Activated CD8-positive, alpha-beta memory T cell treated with anti-CD3 and anti-CD28 coated beads for 1 hour (primary cell): ENCODE data around the gene LANCL3.
"Not testable (repeated sequence)": the region's sequence is repeated elsewhere in the genome, so short reads cannot be mapped to it uniquely, and the experiment has no call there.

Experiments used
- DNase-seq, 2 donors: peaks; one replicate each; pipeline ENCODE4 v3.0.0-alpha.2; 2020; ENCODE audit warnings: low read depth in 1 of 2; ENCODE audit errors: extremely low read depth in 1 of 2

The LANCL3 gene

DNA sequence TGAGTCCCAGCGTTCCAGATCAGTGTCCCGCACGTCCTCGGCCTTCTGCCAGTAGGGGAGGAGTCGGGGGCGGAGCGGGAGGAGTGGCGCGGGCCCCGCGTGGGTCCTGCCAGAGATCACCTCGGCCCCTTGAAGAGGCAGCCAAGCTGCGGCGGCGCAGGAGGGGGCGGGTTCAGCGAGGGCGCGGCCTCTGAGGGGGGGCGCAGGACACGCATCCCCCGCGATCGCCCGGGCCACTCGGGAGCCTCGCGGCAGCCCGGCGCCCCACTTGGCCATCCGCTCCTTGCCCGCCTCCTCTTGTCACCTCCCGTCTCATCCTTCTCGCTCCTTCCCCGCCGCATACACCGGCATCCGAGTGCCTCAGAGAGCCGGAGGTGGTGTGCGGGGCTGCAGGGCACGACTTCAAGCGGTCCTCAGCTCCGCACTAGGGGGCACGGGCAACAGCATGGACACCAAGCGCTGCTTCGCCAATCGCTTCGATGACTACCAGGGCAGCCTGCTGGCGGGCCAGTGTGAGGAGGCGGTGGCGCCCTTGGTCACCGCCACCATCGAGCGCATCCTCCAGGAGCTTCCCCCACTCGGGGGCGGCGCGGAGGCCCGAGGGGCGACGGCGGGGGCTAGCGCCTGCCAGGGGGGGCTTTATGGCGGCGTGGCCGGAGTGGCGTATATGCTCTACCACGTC is at the start of gene LANCL3:
LANCL3 (plus strand) TSS at position 236 of the 682 bp plus-strand sequence; CDS start at position 446, 210 bp downstream.
- DNase-seq, result not testable (repeated sequence)

DNA sequence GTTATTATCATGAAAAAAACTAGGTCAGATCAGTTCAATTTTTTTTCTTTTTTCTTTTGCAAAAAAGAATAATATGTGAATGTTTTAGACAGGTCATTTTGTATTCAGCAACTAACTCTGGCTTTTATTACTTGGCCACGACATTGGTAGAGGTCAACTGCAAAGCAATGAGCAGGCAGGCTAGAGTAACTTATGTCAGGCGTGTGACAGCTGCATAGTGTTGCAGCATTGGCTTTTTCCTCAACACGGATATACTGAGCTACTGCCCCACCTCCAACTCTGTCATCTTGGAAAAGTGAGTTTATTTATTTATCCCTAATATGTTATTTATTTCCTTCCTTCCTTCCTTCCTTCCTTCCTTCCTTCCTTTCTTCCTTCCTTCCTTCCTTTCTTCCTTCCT is 47.8 kb upstream of the LANCL3 start:
- DNase-seq, result not testable (repeated sequence)

DNA sequence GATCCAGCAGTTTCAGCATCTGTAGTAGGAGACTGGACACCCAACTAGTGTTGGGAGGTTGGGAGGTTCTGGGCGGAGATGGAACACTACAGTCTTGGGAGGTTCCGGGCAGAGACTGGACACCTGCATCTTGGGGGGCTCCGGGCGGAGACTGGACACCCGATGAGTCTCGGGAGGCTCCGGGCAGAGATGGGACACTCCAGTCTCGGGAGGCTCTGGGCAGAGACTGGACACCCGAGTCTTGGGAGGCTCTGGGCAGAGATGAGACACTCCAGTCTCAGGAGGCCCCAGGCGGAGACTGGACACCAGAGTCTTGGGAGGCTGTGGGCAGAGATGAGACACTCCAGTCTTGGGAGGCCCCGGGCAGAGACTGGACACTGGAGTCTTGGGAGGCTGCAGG is 29.5 kb upstream of the LANCL3 start:
- DNase-seq, result no peak

DNA sequence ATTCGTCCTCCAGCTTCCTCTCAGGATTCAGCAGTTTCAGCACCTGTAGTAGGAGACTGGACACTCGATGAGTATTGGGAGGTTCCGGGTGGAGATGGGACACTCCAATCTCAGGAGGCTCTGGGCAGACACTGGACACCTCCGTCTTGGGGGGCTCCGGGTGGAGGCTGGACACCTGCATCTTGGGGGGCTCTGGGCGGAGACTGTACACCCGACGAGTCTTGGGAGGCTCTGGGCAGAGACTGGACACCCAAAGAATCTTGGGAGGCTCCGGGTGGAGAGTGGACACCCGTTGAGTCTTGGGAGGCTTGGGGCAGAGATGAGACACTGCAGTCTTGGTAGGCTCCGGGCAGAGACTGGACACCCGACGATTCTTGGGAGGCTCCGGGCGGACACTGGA is 28.7 kb upstream of the LANCL3 start:
- DNase-seq, result no peak

DNA sequence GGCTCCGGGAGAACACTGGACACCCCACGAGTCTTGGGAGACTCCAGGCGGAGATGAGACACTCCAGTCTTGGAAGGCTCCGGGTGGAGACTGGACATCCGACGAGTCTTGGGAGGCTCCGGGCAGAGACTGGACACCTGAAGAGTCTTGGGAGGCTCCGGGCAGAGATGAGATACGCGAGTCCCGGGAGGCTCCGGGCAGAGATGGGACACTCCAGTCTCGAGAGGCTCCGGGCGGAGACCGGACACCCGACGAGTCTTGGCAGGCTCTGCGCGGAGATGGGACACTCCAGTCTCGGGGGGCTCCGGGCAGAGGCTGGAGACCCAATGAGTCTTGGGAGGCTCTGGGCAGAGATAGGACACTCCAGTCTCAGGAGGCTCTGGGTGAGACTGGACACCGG is 28.1 kb upstream of the LANCL3 start:
- DNase-seq, result no peak

DNA sequence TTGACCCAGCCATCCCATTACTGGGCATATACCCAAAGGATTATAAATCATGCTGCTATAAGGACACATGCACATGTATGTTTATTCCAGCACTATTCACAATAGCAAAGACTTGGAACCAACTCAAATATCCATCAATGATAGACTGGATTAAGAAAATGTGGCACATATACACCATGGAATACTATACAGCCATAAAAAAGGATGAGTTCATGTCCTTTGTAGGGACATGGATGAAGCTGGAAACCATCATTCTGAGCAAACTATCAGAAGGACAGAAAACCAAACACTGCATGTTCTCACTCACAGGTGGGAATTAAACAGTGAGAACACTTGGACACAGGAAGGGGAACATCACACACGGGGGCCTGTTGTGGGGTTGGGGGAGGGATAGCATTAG is 26.9 kb upstream of the LANCL3 start:
- DNase-seq, result not testable (repeated sequence)

DNA sequence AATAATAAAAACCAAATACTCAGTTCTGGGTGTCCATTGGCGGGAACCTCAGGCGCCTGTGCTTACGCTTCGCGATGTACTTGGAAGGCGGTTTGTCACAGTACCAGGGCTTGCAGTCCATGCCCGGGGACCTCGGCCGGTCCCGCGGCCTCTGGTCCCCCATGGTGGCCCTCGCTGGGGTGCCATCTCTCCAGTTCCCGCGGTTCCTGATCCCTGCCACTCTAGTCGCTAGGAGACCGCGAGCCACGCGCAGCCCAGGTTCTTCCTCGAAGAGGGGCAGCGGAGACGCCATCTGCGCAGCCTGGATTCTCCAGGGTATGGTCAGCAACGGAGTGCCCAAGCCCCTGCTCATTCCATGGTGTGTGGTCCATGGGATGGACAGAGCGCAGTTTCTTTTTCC is 26.4 kb upstream of the LANCL3 start:
- no peak for DNase-seq

DNA sequence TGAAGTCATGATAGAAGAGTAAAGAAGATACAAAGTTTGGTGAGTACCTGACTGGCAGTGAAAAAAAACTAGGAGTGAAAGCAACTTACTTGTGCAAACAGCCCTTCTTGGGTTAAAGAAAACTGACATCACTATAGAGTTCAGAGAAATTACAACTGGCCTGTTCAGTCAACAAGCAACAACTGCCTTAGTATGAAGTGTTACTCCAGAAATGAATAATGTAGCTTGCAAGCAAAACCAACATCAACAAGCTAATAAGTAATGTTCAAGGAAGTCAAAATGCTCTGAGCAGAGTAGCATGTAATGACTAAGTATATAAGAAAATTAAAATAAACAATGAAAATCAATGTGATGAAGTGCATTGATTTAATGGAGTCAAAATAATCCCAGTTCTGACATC is 21.8 kb upstream of the LANCL3 start:
- DNase-seq, result not testable (repeated sequence)

DNA sequence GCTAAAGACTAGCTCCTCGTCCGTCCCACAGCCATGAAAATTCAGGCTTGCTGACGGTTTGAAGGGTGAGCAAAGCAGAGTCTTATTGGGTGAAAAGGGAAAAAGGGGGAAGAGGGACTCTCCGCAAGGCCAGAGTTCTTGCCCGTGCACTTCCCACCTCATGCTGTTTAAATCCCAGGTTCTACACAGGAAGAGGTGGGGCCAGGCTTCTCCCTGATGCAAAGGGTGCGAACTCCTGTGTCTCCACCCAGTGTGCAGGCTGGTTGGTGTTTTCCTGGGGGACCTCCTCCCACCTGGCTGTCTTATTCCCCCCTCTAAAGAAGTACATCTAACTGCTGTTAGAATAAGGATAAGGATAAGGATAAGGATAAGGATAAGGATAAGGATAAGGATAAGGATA is 18.0 kb upstream of the LANCL3 start:
- no peak for DNase-seq

DNA sequence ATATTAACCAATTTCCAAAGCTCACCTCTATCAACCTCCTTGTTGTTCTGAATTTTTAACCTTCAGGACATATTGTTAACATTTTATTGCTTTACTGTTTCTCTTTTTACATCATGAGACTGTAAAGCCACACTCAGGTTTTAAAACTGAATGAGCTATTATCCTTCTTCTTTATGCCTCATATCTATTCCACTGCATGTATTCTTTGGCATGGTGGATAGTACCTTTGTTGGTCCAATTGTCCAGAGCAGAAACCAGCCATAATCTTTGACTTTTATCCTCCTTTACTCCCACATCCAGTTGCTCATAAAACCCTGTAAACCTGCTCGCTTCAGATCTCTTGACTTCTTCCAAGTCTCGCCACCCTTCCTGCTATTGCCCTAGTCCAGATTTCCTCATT is 6.2 kb upstream of the LANCL3 start:
- not testable (repeated sequence) for DNase-seq

DNA sequence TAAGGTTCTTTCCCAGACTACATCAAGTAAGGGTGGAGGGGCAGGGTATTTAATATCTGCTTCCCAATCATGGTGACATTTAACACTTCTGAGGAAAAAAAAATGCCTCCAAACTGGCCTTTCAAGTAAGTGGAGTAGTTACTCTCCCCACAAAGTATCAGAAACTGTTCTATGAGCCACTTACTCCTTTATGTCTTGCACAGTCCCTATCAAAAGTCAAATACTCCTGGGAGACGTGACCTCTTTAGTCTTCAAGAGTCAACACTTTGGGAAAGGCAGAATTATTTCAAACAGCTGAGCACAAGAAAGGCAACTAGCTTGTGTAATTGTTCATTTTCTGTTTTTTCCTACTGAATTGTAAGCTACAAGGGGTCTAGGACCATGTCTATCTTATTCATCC is 1.1 kb upstream of the LANCL3 start:
- not testable (repeated sequence) for DNase-seq

DNA sequence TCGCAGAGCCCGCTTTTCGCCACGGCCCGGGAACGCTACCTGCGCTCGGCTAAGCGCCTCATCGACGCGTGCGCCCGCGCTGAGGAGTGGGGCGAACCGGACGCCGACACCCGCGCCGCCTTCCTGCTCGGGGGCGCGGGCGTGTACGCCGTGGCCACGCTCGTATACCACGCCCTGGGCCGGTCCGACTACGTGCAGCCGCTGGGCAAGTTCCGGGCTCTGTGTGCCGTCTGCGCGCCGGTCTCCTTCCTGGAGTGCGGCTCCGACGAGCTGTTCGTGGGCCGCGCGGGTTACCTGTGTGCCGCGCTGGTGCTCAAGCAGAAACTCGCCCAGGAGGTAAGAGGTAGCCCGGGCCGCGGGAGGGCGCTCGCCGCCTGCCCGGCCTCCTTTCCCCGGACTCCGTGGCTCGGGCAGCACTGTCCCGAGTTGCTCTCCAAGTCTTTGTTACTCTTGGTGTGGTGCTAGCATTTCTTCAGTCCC is 687 bp downstream of the LANCL3 start:
- DNase-seq, result not testable (repeated sequence)

DNA sequence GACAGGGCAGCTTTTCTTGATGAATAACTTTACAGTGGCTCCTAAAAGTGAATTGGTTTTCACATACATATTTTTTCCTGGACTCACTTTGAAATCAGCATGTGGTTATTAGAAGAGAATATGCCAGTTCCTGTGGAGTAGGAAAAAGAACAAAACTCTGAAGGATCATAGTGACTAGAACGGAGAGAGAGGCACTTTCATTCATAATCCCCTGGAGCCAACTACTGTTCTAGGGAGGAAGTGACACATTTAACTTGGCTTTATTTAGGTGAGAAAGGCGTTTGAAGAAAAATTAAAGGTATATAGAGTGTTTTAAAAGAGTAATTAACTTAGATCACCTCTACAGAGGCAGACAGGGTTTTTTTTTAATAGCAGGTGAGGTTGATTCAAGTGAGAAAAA is 1.7 kb downstream of the LANCL3 start:
- DNase-seq, result not testable (repeated sequence)

DNA sequence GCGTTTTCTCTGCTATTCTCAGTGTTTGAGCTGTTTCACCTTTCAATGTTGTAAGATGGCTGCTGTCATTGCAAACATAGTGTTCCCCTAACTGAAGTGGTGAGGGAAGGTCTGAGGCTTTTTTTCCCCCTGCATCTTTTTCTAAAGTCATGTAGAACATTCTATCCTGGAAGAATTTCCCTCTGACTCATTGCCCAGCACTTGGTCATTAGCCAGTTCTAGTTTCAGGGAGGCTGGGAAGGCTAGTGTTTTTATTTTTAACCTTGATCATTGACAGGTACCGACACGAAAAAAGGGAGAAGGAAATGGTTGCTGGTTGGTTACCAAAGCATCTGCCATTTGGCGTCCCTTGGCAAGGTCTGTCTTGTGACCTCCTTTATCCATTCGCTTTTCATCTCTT is 6.6 kb downstream of the LANCL3 start:
- DNase-seq, result no peak

DNA sequence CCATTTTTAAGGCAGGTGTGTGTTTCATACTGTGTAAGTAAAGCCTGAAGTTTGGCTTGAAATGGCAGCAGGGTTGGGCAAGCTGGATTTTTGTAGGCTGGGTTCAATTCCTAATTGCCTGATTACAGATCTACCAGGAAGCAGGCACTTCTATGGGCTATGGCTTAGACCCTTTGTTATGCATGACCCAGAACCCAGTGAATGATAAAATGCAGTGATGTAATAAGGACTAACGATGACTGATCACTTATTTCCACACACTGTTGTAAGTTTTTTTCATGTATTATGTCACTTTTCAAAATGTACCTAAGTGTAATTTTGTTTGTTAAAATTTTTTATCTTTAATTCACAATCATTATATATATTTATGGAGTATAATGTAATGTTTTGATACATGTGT is 8.6 kb downstream of the LANCL3 start:
- DNase-seq, result no peak

DNA sequence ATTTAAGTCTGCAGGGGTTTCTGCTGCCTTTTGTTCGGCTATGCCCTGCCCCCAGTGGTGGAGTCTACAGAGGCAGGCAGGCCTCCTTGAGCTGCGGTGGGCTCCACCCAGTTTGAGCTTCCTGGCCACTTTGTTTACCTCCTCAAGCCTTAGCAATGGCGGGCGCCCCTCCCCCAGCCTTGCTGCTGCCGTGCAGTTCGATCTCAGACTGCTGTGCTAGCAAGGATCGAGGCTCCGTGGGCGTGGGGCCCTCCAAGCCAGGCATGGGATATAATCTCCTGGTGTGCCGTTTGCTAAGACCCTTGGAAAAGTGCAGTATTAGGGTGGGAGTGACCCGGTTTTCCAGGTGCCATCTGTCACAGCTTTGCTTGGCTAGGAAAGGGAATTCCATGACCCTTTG is 15.9 kb downstream of the LANCL3 start:
- DNase-seq, result not testable (repeated sequence)

DNA sequence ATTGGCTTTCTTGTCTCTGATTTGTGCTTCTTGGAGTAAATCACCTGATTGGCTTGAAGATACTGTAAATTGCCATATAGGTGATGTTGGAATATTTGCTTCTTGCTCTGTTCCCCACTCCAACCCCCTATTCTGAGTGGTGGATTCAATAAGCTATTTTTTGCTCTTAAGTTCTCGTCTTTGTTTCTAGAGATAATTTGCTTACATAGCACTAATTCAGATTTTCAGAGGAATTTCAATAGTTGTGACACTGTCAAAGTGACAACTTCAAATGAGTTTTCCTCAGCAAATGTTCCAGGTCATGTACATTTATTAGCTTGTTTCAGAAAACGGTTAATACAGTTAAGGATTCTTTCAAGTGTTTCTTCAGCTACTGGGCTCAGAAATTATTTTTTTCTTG is 18.6 kb downstream of the LANCL3 start:
- DNase-seq, result no peak

DNA sequence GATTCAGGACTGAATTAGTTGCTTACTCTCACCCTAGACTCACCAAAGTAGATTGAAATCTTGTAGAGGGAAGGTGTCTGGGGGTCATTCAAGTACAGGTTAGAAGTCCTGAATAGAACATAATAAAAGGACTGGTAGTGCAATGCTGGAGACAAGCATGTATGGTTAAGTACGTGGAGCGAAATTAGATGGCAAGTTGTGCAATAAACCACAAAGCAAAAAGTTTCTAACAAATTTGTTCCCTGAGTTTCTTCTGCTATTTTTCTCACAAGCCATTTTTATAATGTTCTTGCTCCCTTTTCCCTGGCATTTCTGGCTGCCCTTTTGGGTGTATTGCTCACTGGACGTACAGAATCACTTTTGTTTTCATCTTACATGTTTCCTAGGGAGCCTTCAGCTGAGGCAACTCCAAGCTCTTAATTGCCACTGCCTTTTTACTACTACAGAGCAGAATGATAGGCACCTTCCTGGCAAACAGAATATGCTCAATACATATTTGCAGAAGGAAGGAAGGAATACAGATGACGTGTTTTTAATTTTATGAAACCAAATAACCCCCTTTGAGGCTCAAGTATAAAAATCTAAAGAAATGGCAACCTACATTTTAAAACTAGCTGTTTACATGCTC is 23.4 kb downstream of the LANCL3 start:
- no peak for DNase-seq

DNA sequence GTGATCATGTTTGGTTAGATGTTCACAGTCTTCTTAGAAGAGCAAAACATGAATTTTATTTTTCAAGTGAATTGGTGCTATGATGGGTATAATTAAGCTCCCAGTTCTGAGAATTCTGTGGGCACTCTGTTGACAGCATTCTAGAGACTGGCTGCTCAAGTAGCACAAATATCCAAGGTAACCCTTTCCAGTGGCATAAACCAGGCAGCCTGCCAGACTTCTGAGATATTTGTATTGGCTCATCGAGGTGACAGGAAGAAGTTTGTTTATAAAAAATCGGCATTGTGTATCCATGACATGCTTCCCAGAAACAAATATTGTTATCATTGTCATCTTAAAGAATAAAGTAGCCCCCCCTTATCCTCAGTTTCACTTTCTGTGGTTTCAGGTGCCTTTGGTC is 28.3 kb downstream of the LANCL3 start:
- no peak for DNase-seq

DNA sequence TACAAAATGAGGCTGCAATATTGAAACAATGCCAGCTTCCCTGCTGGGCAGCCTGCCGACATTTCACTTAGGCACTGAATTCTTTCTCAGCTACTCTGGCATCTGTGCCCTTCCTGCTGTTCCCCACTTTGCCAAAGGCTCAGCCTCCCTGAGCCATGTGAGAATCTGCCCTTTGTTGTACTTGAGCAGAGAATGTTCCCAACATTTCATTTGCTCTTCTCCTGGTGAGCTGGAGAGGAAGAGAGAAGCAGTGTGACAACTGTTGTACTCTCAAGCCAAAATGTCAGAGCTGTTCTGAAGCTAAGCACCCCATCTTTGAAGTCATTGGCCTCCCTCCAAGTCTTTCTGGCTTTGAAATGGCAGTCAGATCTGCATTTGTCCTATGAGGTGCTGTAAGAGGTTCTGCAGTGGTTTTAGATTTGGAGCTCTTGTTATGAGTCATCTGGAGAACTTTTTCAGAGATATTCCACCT is 32.5 kb downstream of the LANCL3 start:
- DNase-seq, result no peak

DNA sequence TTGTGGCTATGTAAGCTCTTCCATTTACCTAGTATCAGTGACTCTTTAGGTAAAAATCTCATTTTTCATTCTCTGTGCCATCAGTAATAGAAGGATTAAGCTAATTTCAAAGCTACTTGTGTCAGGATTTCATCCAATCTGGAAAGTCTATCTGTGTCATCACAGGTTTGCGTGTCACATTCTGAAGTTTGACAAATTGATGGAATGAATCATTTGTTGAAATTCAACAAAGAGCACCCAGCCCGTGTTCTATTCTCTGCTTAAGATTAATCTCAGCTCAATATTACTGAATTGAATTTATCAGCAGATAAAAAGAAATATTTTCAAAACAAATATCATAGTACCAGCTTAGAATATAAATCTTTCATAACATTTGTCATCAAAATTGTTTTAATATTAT is 35.8 kb downstream of the LANCL3 start:
- no peak for DNase-seq

DNA sequence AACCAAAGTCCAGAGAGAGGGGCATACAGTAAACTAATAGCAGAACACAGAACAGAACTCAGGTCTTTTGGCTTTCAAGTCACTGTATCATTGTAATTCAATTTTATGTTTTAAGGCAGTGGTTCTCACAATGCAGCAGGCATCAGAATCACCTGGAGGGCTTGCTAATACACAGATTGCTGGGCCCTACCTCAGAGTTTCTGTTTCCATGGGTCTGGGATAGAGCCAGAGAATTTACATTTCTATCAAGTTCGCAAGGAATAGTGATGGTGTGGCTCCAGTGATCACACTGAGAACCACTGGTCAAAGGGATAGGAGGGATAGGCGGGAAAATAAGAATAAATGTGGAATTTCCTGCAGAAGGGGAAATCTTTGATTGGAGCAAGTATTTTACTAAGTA is 36.7 kb downstream of the LANCL3 start:
- DNase-seq, result no peak
